KOPT-K1 (cell line): ENCODE measurements around the gene RAB7A.

Experiments used
- H3K27ac ChIP-seq: fragments of 200-600 bp; sonication (generic); 2 replicates; pipeline ENCODE4 v1.5.1; 2016; ENCODE audit warnings: antibody characterized with exemption, mild to moderate bottlenecking, low read depth, low read length; ENCODE audit not compliant: poor library complexity, severe bottlenecking
- H3K36me3 ChIP-seq: fragments of 200-600 bp; sonication (generic); 2 replicates; pipeline ENCODE4 v1.5.1; 2017; ENCODE audit warnings: antibody characterized with exemption, mild to moderate bottlenecking, low read length, moderate library complexity; ENCODE audit not compliant: insufficient read depth
- H3K9me3 ChIP-seq: fragments of 200-600 bp; sonication (generic); 2 replicates; pipeline ENCODE4 v1.5.1; 2017; ENCODE audit warnings: antibody characterized with exemption, low read length, mild to moderate bottlenecking; ENCODE audit not compliant: insufficient read depth, poor library complexity, severe bottlenecking

The RAB7A gene

GRCh38 chr3:128848936-128849335 is 123.0 kb downstream of the RAB7A start:
- Histone ChIP-seq H3K36me3 (no peaks in the 10 kb centered on the region), H3K27ac (no peak overlapping the region), H3K9me3 (peaks cover 7% of the 10 kb centered on the region)

GRCh38 chr3:128849911-128850455 is 124.0 kb downstream of the RAB7A start:
- H3K9me3 ChIP-seq: peaks cover 17% of the 10 kb centered on the region
- H3K36me3 ChIP-seq: no peaks in the 10 kb centered on the region
- no peak overlapping the region for H3K27ac ChIP-seq

GRCh38 chr3:128850544-128850943 is 124.6 kb downstream of the RAB7A start:
- peaks cover 23% of the 10 kb centered on the region for H3K9me3 ChIP-seq
- no peaks in the 10 kb centered on the region for H3K36me3 ChIP-seq
- no peak overlapping the region for H3K27ac ChIP-seq

GRCh38 chr3:128851601-128852000 is 125.6 kb downstream of the RAB7A start:
- H3K27ac ChIP-seq: no peak overlapping the region
- no peaks in the 10 kb centered on the region for H3K36me3 ChIP-seq
- peaks cover 33% of the 10 kb centered on the region for H3K9me3 ChIP-seq

GRCh38 chr3:128853826-128854225 is 127.8 kb downstream of the RAB7A start:
- H3K9me3 ChIP-seq: peaks cover 54% of the 10 kb centered on the region
- H3K27ac ChIP-seq: no peak overlapping the region
- H3K36me3 ChIP-seq: no peaks in the 10 kb centered on the region

GRCh38 chr3:128854475-128854874 is 128.5 kb downstream of the RAB7A start:
- H3K9me3 ChIP-seq: peaks cover 61% of the 10 kb centered on the region
- H3K36me3 ChIP-seq: no peaks in the 10 kb centered on the region

GRCh38 chr3:128855569-128855968 is 129.6 kb downstream of the RAB7A start:
- peaks cover 72% of the 10 kb centered on the region for H3K9me3 ChIP-seq
- peaks cover 3% of the 10 kb centered on the region; the same call in 1 of the 2 replicates for H3K36me3 ChIP-seq
- H3K27ac ChIP-seq: no peak overlapping the region

More at GRCh38 chr3:128854475-128854874, 128.5 kb downstream of the RAB7A start:
- H3K27ac ChIP-seq: no peak overlapping the region

- no peak overlapping the region for H3K27ac ChIP-seq
- H3K9me3 ChIP-seq: peaks cover 80% of the 10 kb centered on the region
- peaks cover 9% of the 10 kb centered on the region; the same call in 1 of the 2 replicates for H3K36me3 ChIP-seq
Observed at GRCh38 chr3:128858167-128858566, 132.2 kb downstream of the RAB7A start.

GRCh38 chr3:128859630-128860029 is 133.6 kb downstream of the RAB7A start:
- Histone ChIP-seq H3K36me3 (peaks cover 9% of the 10 kb centered on the region; the same call in 1 of the 2 replicates), H3K9me3 (peaks cover 66% of the 10 kb centered on the region), H3K27ac (no peak overlapping the region)

GRCh38 chr3:128861491-128861890 is 135.5 kb downstream of the RAB7A start:
- Histone ChIP-seq H3K36me3 (peaks cover 9% of the 10 kb centered on the region; the same call in 1 of the 2 replicates), H3K9me3 (peaks cover 48% of the 10 kb centered on the region), H3K27ac (no peak overlapping the region)

GRCh38 chr3:128863560-128863959 is 137.6 kb downstream of the RAB7A start:
- Histone ChIP-seq H3K36me3 (peaks cover 9% of the 10 kb centered on the region; the same call in 1 of the 2 replicates), H3K27ac (no peak overlapping the region)

More at GRCh38 chr3:128863560-128863959, 137.6 kb downstream of the RAB7A start:
- peaks cover 28% of the 10 kb centered on the region for H3K9me3 ChIP-seq
